Esophagus muscularis mucosa (tissue), 3 donors: Measurements from ENCODE around the gene SLFN14.

Experiments
- POLR2A ChIP-seq: fragments of 450-650 bp; IDR thresholded peaks from one replicate; pipeline ENCODE4 v1.6.1; 2017; ENCODE audit warnings: antibody characterized with exemption, moderate library complexity, mild to moderate bottlenecking, low read depth
- TF ChIP-seq, protein P1 (sequence below), 3 experiments: fragments of 200-600 bp in 2 of 3; fragments of 450-650 bp in 1 of 3; sonication (generic) in 2 of 3; IDR thresholded peaks; one replicate each; pipeline ENCODE4 v1.5.1; 2017 to 2019; ENCODE audit warnings: antibody characterized with exemption in 3 of 3, mild to moderate bottlenecking in 2 of 3, moderate library complexity in 1 of 3

DNA sequence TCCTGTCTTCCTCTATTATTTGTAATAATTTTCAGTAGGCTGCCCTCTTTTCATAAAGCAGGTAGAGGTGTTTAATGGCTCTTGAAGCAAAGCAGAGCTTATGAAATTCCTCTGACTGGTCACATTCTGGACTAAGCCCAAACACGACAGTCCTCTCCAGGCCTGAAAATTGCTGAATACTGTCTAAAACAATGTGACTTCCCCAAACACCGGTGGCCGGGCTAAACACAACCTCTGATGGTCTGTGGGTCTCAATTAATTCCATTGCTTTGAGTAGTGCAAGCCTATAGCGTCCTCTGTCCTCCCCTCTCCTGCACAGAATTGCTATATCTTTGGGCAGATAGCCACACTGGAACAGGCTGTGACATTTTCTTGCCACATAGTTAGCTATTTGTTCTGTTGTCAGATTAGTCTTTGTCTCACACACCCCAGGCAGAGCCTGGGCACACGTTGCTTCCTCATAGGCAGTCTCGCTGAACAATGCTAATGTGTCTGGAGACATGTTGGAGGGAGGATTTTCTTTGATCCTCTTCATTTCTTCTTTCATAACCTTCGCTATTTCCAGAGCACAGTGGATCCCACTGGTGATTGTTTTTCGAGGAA is 12.3 kb downstream of the SLFN14 start:
- TF ChIP-seq POLR2A, result no peak
- TF ChIP-seq, protein P1, sequence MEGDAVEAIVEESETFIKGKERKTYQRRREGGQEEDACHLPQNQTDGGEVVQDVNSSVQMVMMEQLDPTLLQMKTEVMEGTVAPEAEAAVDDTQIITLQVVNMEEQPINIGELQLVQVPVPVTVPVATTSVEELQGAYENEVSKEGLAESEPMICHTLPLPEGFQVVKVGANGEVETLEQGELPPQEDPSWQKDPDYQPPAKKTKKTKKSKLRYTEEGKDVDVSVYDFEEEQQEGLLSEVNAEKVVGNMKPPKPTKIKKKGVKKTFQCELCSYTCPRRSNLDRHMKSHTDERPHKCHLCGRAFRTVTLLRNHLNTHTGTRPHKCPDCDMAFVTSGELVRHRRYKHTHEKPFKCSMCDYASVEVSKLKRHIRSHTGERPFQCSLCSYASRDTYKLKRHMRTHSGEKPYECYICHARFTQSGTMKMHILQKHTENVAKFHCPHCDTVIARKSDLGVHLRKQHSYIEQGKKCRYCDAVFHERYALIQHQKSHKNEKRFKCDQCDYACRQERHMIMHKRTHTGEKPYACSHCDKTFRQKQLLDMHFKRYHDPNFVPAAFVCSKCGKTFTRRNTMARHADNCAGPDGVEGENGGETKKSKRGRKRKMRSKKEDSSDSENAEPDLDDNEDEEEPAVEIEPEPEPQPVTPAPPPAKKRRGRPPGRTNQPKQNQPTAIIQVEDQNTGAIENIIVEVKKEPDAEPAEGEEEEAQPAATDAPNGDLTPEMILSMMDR (IDR thresholded peaks at IDR 0.05), result no peak
